Stimulated activated CD8-positive, alpha-beta memory T cell treated with anti-CD3 and anti-CD28 coated beads, Interleukin-12 subunit alpha, Interleukin-12 subunit beta, amount 100 ng/mL, for 24 hours (primary cell): ENCODE data around the gene PI3.
"Not testable (repeated sequence)": the region's sequence is repeated elsewhere in the genome, so short reads cannot be mapped to it uniquely, and the experiment has no call there.

Experiments used
- DNase-seq: peaks from one replicate; pipeline ENCODE4 v3.0.0-alpha.2; 2020; ENCODE audit errors: extremely low read depth

PI3 gene

DNA sequence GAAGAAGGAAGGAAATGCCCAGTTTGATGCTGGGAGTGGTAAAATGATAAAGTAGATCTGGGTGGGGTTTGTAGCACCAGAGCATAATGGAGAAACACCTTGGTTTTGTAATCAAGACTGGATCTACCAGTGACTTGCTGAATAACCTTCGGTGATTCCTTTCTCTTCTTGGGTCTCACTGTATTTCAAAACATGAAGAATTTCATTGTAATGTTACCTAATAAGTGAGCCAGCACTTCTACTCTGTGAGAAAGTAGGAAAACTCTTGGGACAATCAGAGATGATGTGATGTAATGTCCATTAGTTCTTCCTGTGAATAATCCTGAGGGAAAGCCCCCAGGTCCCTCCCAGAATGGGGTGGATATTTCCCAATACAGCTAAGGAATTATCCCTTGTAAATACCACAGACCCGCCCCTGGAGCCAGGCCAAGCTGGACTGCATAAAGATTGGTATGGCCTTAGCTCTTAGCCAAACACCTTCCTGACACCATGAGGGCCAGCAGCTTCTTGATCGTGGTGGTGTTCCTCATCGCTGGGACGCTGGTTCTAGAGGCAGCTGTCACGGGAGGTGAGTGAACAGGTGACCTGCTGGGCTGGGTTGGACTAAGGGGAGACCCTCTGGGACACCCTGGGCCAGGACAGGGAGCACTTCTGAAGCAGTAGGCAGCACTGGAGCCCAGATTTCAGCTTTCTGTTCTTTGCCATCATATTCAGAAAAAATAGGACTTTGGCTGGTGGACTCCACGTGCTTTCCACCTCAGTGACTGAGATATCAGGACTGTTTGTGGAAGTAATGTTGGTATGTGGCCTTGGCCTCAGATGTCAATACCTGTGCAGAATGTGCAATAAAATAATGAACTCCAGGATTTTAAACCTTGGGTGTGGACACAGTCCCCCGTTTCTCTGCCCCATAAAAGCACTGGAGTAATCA, at the start of gene PI3:
Gene PI3, plus strand, starts transcription at position 469 of the 931 bp plus-strand sequence. Its CDS starts 21 bp downstream, at position 490.
- no peak for DNase-seq

GRCh38 chr20:45128099-45128498, 46.6 kb upstream of the PI3 start:
- DNase-seq, result no peak

DNA sequence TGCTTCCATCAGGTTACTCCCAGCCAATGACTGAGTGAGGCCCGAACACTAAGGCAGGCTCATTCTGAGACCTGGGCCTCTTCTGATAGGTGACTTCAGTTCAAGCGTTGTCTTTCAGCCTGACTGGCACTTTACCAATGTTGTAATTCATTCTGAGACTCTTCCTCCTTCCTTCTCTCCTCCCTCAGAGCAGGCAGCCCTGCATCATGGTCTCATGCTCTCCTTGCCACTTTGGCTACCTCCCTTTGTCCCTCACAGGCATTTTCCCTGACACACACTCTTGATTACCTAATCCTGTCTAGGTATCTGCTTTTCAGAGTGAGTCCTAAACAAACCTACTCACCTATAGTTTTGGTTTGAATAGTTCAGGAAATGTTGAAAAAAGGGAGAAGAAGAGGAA, 37.8 kb upstream of the PI3 start:
- DNase-seq, result no peak

- DNase-seq, result no peak
These were observed 36.0 kb upstream of the PI3 start for GRCh38 chr20:45138561-45139300.

DNA sequence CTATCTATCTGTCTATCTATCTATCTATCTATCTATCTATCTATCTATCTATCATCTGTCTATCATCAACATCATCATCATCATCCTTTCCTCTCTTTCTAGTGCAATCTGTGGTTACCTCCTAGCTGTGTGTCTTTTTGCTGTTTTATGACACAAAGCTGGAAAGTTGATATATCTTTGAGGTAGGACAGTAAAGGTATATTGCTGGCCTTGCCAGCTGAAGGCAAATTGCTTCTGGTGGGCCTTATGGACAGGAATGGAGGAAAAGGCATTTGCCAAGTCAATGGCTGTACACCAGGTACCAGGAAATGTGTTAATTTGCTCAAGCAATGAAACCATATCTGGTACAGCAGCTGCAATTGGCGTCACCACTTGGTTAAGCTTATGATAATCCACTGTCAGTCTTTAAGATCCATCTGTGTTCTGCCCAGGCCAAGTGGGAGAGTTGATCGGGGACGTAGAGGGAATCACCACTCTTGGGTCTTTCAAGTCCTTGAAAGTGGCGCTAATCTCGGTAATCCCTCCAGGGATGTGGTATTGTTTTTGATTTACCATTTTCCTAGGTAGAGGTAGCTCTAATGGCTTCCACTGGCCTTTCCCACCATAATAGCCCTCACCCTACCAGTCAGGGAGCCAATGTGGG, 34.8 kb upstream of the PI3 start:
- DNase-seq, result not testable (repeated sequence)

GRCh38 chr20:45140836-45141235, 33.9 kb upstream of the PI3 start:
- no peak for DNase-seq

GRCh38 chr20:45149062-45149461, 25.6 kb upstream of the PI3 start:
- no peak for DNase-seq

DNA sequence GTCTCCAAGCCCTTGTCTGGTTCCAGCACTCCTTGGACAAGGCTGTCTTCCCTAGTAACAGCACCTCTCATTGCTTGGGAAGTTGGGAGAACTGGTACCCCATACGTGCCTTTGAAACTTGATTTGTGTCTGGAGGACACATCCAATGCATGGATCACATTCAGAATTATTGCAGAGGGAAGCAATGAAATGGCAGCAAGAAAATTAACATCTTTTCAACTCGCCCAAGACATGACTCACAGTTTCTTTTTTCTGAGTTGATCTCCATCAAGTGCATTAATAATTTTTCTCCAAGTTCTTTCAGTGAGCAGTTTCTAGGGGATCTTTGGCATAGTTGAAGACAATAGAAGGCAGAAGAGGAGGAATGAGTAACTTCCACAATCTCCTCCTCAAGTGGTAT, 22.3 kb upstream of the PI3 start:
- no peak for DNase-seq

DNA sequence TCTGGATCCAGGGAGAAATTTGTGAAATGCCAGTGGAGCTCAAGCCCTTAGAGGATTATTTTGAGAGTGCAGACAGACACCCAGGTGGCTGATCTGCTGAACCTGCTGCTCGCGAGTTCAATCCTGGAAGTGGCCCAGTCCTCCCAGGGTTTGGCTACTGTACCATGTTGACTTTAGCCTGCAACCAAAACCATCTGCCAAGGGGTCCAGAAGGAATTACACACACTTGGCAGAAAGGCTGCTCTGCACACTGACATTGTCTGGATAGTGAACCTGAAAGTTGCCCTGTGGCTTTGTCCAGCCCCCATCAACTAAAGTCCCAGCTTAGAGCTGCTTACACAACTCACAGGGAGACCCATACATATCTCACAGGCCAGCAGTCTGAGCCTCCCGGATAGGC, 21.6 kb upstream of the PI3 start:
- DNase-seq, result no peak

DNA sequence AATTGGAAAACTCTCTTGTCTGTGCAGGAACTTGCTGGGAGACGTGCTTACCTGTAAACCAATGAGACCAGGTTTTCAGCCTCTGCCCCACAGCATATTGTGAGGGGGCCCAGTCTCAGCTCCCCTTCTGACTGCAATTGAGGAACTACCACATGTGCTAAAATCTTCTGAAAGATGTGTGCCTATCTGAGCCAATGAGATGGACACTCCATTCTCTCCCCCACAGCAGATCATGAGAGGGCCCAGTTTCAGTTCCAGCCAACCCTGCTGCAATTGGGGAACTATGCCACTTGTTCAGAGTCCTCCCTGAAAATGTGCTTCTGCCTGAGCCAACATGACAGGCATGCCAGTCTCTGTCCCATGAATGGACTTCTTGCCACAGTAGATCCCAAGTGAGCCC, 20.9 kb upstream of the PI3 start:
- DNase-seq, result no peak

- no peak for DNase-seq
These were observed 20.5 kb upstream of the PI3 start for GRCh38 chr20:45154183-45154582.

- DNase-seq, result not testable (repeated sequence)
These were observed 19.9 kb upstream of the PI3 start for GRCh38 chr20:45154794-45155193.

DNA sequence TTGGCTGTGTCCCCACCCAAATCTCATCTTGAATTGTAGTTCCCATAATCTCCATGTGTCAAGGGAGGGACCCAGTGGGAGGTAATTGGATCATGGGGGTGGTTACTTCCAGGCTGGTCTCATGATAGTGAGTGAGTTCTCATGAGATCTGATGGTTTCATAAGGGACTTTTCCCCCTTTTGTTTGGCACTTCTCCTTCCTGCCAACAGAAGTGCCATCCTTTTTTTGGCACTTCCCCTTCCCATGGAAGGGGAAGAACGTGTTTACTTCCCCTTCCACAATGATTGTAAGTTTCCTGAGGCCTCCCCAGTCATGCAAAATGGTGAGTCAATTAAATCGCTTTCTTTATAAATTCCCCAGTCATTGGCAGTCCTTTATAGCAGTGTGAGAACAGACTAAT, 18.0 kb upstream of the PI3 start:
- DNase-seq, result no peak

DNA sequence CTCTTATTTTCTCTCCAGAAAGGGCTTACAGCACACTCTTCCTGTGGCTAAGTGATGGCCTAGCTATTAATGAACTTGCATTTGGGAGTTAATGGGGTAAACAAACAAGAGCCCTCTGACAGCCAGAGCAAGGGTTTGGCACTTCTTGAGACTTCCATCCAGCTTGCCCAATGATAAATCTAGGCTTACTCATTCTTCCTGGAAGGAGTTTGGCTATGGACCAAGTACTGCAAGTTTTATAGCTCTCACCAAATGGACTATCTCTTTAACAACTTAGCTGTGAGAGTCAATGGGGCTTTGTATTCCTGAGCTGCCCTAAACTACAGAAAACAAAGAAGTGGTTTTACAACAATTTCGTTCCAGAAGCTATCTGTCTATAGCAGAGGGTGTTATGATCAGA, 16.7 kb upstream of the PI3 start:
- DNase-seq, result no peak

GRCh38 chr20:45163083-45163803, 11.5 kb upstream of the PI3 start:
- no peak for DNase-seq

- no peak for DNase-seq
These were observed 9.8 kb upstream of the PI3 start for GRCh38 chr20:45164906-45165305.

- no peak for DNase-seq
These were observed 1.2 kb upstream of the PI3 start for GRCh38 chr20:45173522-45173921.

DNA sequence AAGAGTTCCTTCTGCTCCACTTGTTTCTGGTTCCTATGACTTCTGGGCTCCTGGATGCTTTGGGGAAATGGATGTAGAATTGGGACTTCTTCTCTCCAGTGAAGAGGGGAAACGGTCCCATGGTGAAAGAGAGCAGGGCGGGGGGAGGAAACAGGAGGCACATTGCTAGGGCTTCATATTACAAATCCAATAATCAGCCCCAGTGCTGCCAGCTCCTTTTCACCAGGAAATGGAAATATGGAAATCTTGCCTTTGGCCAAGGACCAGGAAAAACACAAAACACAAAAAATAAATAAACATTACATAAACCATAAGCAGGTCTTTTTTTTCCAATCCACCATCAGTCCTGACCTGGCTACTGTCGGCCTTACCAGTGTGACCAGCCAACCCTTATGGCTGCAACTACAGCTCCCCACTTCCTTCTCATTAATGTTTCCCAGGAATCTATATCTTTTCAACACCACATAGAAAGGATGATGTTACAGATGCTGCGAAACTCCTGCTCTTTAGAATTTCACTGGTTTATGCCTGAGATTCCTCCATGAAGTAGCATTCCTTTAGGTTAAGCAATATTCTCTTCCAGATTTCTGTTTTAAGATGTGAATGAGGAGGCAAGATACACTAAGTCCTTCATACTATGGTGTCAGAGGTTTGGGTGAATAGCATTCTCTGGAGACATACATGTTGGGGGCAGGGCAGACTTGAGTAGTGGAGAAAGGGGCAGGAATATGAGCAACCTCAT, 2.0 kb downstream of the PI3 start:
- DNase-seq, result no peak

- no peak for DNase-seq
These were observed 4.5 kb downstream of the PI3 start for GRCh38 chr20:45179166-45179565.

- DNase-seq, result no peak
These were observed 6.9 kb downstream of the PI3 start for GRCh38 chr20:45181639-45182038.

- DNase-seq, result no peak
These were observed 8.4 kb downstream of the PI3 start for GRCh38 chr20:45183084-45183483.
